Measurements from ENCODE around the gene KRTCAP2.

Gene KRTCAP2

DNA sequence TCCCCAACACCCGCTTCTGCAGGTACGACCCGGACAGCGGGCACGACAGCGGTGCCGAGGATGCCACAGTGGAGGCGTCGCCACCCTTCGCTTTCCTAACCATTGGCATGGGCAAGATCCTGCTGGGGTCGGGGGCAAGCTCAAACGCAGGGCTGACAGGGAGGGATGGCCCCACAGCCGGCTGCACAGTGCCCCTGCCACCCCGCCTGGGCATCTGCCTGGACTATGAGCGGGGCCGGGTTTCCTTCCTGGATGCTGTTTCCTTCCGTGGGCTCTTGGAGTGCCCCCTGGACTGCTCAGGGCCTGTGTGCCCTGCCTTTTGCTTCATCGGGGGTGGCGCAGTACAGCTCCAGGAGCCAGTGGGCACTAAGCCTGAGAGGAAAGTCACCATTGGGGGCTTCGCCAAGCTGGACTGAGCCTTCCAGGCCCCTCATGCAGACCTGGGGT is 10.7 kb upstream of the KRTCAP2 start:
- DNase-seq (ENCODE audit: low read depth in 2 of 2) = no peak

DNA sequence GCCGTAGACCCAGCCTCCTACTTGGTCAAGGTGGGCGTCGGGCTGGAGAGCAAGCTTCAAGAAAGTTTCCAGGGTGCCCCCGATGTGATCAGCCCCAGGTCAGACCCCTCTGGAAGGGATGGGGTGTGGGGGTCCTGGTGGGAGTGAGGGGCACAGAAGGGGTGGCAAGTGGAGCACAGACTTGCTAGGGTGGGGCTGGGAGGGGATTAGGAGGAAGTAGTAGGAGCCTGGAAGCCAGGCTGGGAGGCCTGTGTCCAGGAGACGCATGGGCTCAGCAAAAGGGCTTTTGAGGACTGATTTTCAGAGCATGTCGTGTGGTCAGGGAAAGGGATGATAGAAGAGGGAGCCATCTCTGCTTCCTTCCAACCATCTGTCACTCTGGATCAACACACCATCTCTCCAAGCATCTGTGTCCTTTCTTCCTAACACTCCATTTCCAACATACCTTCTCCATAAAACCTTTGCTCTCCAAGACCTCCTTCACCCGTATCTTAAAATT is 9.0 kb upstream of the KRTCAP2 start:
- no peak for DNase-seq (ENCODE audit: low read depth in 2 of 2)

DNA sequence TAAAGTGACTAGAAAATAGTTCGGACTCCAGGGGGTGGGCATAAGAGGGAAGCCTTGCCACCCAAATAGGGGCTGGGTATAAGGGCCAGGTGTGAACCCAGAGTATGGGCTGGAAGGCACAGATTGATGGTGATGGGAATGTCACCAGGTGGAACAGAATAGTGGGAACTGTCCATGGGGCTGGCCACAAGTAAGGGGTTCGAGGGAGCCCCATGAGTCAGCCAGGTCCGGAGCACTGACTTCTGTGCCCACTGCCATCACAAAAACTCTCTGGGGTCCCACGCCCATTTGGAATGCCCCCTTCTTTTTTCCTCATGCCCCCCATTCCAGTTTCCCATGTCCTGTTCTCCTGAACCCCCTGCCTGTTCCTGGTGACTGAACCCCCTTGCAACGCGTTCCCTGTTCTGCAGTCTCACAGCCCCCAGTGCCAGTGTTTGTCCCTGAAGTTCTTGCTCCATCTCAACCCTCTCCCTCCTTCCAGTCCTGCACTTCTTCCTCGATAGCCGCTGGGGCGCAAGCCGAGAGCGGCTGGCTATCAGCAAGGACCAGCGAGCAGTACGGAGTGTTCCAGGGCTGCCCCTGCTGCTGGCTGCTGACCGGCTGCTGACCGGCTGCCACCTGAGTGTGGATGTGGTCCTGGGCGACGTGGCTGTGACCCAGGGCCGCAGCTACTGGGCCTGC is 8.4 kb upstream of the KRTCAP2 start:
- no peak for DNase-seq (ENCODE audit: low read depth in 2 of 2)

DNA sequence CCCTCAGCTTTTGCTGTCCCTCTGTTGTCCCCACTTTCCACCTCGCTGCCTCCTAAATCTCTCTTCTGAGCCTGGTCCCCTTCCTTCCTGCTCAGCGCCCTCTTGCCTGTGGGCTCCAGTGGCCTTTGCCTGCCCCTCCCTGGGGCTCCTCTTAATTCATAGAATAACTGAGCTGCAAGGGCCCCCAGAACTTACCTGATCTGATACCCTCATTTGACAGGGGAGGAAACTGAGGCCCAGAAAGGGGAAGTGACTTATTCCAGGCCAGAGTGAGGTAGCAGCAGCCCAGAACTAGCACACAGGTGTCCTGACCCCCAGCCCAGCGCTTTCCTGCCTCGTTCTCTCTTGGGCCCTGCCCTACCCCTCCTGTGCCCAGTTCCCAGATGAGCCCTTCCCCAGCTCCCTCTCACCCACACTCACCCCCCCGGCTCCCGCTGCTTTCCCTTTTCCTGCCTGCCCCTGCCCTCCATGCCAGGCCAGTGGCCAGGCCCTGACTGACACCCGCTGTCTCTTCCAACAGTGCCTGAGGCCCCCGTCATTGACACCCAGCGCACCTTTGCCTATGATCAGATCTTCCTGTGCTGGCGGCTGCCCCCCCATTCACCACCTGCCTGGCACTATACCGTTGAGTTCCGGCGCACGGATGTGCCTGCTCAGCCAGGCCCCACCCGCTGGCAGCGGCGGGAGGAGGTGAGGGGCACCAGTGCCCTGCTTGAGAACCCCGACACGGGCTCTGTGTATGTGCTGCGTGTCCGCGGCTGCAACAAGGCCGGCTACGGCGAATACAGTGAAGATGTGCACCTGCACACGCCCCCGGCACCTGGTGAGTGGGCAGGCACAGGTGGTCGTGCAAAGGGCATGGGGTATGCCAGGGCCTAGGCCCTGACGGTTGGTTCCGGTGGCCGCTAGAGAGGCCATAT is 6.3 kb upstream of the KRTCAP2 start:
- DNase-seq (ENCODE audit: low read depth in 2 of 2) = no peak

DNA sequence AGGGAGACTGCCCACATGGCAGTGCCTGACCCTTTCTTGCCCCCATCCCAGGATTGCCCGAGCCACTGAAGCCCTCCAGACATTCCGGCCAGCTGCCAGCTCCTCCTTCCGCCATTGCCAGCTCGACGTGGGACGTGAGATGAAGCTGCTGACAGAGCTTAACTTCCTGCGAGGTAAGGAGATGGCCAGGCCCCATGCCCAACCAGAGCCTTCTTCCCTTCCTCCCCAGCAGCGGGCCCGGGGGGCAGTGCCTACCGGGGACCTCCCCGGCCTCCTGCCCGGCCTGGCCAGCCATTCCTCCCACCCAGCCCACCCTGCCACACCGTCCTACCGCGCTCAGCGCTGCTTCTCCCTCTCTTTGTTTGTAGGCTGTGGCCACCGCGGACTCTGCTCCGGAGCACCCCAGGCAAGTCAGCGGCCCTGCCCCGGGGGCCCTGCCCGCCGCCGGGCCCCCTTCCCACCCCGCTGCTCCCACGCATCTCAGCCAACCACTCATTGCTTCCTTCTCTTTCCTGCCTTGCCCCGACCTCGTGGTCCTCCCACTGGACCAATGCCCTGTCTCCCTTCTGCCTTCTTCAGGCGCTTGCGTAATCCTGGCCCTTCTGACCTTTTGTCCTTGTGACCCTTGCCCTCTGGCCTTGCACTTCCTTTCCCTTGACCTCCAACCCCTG is 5.5 kb upstream of the KRTCAP2 start:
- DNase-seq (ENCODE audit: low read depth in 2 of 2) = no peak

DNA sequence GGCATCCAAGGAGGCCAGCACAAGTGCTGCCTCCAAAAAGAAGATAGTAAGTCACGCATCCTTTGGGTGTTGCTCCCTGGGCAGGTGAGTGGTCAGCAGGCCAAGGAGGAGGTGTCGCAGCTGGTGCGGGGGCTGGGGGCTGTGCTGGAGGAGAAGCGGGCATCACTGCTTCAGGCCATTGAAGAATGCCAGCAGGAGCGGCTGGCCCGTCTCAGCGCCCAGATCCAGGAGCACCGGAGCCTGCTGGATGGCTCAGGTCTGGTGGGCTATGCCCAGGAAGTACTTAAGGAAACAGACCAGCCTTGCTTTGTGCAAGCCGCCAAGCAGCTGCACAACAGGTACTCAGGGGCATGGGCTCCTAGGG is 4.8 kb upstream of the KRTCAP2 start:
- DNase-seq (ENCODE audit: low read depth in 2 of 2) = no peak

DNA sequence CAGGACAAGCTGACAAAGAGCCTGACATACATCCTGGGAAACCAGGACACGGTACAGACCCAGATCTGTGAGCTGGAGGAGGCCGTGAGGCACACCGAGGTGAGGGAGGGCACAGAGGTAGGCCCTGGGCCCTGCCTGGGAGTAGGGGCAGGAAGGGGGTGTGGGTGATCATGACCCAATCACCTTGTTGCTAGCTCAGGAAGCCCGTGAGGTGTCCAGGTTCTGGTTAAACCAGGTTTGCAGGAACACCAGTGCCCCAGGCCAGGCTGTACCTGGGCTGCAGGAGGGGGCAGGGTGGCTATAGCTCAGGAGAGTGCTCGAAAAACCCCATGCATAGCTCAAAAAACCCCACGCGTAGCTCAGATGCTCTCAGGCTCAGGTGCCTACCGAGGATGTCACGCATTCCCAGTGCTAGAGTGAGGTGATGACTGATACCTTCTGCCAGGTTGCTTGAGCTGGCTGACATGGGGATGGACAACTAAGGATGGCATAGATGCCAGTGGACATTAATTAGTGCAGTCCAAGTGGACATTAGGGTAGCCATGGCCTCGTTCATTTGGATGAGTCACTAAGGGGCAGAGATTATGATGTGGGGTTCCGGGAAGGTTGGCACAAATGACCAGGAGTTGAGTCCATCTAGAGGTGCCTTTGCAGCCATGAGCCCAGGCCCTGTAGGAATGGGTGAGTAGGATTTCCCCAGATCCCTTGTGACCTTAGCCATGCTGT is 4.3 kb upstream of the KRTCAP2 start:
- no peak for DNase-seq (ENCODE audit: low read depth in 2 of 2)

DNA sequence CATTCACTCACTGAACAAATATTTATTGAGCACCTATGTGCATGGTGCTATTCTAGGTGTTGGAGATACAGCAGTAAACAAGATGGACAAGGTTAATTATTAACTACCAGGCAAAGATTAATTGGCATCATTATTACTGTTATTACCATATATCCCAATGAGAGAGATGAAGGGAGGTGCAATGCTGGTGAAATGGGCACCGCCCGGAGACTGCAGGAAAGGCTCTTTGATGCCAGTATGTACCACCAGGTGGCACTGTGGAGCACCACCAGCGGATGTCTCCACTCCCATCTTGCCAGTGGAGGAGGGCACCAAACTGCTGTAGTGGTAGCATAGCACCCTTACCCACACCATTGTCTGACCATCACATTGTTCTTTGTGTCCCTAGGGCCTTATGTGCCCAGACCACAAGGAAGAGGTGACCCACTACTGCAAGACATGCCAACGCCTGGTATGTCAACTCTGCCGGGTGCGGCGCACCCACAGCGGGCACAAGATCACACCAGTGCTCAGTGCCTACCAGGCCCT is 3.5 kb upstream of the KRTCAP2 start:
- peak; percentile 74 to 83 for DNase-seq (ENCODE audit: low read depth in 2 of 2)

DNA sequence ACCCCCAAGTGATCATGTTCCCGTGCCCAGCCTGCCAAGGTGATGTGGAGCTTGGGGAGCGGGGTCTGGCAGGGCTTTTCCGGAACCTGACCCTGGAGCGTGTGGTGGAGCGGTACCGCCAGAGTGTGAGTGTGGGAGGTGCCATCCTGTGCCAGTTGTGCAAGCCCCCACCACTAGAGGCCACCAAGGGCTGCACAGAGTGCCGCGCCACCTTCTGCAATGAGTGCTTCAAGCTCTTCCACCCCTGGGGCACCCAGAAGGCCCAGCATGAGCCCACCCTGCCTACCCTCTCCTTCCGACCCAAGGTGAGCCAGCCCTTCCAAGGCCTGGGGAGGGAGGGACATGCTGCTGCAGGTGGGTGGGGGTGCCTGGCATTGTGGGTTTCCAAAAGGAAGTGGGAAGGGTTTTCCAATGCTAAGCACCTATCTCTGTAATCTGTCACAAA is 2.8 kb upstream of the KRTCAP2 start:
- peak in 1 of 2 donors; percentile 30 for DNase-seq (ENCODE audit: low read depth in 2 of 2)

DNA sequence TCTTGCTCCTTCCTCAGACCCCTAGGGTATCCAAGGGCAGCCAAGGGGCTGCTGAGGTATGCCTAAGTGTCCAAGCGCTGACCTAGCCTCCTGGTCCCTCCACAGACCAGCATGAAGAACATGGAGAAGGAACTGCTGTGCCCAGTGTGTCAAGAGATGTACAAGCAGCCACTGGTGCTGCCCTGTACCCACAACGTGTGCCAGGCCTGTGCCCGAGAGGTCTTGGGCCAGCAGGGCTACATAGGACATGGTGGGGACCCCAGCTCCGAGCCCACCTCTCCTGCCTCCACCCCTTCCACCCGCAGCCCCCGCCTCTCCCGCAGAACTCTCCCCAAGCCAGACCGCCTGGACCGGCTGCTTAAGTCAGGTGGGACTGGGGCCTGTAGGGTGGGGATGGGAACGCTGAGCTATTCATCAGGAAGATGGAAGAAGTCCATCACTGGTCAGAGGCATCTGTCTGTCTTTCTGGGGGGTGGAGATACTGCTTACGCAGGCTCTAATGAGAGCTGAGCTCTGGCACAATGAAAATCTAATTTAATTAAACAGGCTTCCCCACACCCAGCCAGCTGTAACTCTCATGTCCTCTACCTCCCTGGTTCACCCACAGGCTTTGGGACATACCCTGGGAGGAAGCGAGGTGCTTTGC is 2.3 kb upstream of the KRTCAP2 start:
- no peak for DNase-seq (ENCODE audit: low read depth in 2 of 2)

DNA sequence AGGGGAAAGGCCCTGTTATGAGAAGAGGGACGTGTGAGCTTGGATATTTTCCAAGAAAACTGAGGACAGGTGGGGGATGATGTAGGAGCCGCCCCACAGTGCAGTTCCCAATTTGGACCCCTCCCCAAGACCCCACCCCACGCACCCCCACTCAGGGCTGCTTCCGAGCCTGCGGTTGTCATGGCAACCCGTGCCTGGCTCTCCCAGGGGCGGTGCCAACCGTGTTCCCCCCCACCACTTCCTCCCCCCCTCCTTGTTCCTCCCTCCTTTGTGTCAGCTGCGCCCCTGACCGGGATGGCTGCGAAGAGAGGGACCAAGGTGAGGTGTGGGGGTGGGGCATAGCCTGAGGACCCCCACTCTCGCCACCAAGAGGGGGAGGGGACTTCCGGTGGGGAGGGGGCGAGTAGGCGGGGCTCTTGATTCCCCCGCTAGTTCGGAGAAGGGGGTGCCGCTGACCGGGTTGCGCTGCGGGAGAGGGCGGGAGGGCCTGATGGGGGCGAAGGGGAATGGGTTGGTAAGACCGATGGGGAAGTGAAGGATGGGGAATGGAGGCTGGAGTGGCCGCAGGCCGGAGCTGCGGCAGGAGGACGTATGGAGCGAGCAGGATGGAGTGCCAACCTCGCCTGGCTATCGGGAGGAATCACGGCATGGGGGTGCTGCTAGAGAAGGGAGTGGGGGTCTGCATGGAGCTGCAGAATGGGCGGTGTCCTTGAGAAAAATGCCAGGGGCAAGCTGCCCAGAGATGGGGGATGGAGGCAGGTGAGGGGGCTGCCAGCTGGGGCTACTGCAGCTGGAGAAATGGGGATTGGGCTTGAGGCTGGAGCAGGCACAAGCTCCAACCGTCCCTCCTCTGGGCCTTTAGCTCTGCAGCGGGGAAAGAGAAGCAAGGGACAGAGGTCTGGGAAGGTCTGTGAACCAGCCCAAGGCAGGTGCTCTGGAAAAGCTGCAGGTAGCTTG is 1.5 kb upstream of the KRTCAP2 start:
- DNase-seq (ENCODE audit: low read depth in 2 of 2) = peak; percentile 37 to 41

DNA sequence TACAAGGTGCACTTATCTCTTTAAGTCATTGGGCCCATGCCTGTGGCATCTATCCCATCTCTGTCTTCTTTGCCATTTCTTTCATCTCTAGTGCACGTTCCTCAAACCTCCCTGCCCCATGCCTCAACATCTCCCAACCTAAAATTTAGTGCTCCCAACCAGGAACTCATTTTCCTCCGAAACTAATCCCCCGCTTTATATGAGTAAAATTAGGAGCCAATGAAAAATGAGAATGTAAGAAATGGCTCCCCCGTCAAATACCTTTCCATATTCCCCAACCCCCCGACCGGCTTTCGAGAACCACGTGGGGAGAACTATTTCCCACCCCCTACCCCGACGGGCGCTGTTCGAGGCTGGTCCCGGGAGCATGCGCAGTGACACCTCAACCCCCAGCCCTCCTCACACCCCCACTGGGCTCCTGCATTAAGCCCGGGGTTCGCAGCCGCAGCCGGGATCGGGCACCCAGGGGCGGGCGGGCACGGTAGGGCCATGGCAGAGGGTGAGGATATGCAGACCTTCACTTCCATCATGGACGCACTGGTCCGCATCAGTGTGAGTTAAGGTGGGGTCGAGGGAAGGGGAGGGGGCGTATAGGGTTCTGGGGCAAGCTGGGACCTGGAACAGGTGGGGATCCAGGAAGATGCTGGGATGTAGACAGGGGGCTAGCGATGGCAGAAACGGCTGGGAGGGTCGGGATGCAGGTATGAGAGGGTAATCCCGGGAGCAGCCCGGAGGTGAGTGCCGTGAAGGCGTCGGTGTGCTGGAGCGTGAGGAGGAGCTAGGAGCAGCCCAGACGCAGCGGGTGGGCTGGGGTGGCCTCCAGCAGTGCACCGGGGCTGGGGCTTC is 597 bp upstream of the KRTCAP2 start, which contains the start of gene TRIM46:
TSS of gene TRIM46 (plus strand) at position 372 of the 846 bp plus-strand sequence. CDS start at position 490, 118 bp downstream.
- peak; percentile 59 to 67 for DNase-seq (ENCODE audit: low read depth in 2 of 2)

DNA sequence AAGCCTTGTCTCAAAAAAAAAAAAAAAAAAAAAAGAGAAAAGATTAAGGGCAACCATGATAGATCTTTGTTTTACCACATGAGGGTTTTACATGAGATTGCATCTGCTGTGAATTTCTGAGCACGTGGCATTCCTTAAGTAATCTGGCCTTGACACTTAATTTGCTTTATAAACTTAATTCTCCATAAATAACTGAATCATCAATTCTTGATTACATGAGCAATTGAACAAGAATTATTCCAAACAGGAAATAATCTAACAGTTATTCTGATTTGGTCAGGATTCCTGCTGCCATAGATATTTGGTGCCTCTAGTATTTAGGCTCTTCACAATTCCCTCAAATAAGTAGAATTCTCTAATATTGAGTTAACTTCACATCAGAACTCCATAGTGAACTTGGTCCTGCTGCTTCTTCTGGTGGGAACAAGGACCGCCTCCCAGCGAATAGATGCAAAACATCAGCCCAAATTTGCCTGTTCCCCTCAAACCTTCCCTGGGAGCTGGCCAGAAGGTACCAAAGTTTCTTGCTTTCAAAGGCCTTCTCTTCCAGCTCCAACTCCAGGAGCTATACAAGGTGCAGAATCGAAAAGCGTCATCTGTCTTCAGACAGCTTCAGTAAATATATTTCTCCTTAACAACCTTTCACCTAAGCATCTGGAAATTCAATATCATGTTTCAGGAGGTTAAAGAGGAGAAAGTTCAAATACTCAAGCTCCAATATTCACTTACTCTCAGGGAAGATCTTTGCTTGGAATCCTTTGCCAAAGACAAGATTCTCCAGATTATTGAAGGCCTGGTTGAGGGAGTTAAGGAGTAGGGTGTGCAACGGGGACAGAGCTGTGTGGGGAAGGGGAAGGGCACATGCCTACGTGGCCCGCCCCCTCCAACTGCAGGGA is 1.0 kb downstream of the KRTCAP2 start:
- DNase-seq (ENCODE audit: low read depth in 2 of 2) = no peak

DNA sequence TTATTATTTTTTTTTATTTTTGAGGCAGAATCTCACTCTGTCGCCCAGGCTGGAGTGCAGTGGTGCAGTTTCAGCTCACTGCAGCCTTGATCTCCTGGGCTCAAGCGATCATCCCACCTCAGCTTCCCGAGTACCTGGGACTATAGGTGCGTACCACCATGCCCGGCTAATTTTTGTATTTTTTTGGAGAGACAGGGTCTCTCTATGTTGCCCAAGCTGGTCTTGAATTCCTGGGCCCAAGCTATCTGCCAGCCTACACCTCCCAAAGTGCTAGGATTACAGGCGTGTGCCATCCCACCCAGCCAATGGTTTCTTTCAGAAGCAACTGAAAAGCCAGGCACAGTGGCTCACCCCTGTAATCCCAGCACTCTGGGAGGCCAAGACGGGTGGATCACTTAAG is 2.3 kb downstream of the KRTCAP2 start:
- no peak for DNase-seq (ENCODE audit: low read depth in 2 of 2)

DNA sequence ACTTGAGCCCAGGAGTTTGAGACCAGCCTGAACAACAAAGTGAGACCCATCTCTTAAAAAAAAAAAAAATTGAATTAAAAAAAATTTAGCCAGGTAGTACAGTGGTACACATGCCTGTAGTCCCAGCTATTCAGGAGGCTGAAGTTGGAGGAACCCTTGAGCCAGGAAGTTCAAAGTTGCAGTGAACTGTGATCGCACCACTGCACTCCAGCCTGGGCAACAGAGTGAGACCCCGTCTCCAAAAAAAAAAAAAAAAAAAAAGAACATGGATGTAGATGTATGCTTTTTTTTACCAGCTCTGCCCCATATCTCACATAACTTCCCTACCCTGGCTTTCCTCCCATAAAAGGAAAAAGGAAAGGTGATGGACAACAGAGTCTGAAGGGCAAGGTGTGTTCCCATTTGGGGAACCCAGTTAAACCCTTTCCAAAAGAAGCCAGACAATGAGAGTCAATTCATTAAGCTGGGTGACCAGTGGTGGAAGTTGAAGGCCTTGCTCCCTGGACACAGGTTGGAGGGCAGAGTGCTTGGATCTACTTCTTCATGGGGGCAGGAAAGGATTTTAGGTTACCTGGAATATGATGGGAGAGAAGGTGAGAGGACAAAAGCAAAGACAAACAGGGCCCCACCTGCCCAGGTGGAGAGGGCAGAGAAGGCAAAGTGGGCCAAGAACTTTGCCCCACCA is 2.9 kb downstream of the KRTCAP2 start:
- DNase-seq (ENCODE audit: low read depth in 2 of 2) = no peak

DNA sequence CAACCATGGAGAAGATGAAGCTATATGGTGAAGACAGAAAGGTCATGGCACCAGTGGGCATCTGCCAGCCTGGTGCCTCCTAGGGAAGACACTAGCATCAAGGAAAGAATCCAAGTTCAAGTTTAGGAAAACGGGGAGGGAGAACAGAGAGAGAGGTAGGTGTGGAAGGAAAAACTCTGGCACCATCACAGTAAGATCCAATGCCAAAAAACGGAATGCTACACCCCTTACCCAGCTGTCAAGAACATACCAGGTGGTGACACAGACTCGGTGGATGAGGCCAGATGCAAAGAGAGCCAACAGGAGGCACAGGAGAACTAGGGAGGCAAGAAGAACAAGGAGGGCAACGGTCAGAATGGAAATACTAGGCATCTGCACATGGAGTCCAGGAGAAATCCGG is 3.6 kb downstream of the KRTCAP2 start:
- no peak for DNase-seq (ENCODE audit: low read depth in 2 of 2)
